ENCODE measurements around the gene MIGA2.

GRCh38 chr9:129103595-129103965 lies 67.2 kb downstream of the MIGA2 start:
- TF ChIP-seq POLR2A (IDR thresholded peaks at IDR 0.05) (no peak), CTCF (IDR thresholded peaks at IDR 0.05) (no peak)
